Left hindlimb (tissue), 1 donor: ENCODE measurements around the gene ADD1.
A peak's percentile ranks its signal among the peaks of the same experiment; 100 is the strongest.

Source experiments
- DNase-seq: peaks from one replicate; pipeline ENCODE4 v3.0.0-alpha.2; 2018

The ADD1 gene

GRCh38 chr4:2835978-2836377, 7.7 kb upstream of the ADD1 start:
- no peak for DNase-seq

GRCh38 chr4:2836391-2836859, 7.2 kb upstream of the ADD1 start:
- DNase-seq = no peak

- peak; percentile 37 for DNase-seq
Observed at GRCh38 chr4:2837110-2837903, 6.3 kb upstream of the ADD1 start.

- peak; percentile 48 for DNase-seq
Observed at GRCh38 chr4:2837904-2838496, 5.6 kb upstream of the ADD1 start.

GRCh38 chr4:2839060-2839459, 4.6 kb upstream of the ADD1 start:
- no peak for DNase-seq

- no peak for DNase-seq
Observed at GRCh38 chr4:2842687-2843262, 869 bp upstream of the ADD1 start.

- DNase-seq = no peak
Observed at GRCh38 chr4:2843941-2844584, 419 bp downstream of the ADD1 start.

- DNase-seq = no peak
Observed at GRCh38 chr4:2846172-2846571, 2.5 kb downstream of the ADD1 start.

- DNase-seq = no peak
Observed at GRCh38 chr4:2847302-2847871, 3.7 kb downstream of the ADD1 start.

GRCh38 chr4:2848449-2848848, 4.8 kb downstream of the ADD1 start:
- DNase-seq = no peak

GRCh38 chr4:2849267-2850152, 5.9 kb downstream of the ADD1 start:
- DNase-seq = no peak

GRCh38 chr4:2850966-2851798, 7.5 kb downstream of the ADD1 start:
- no peak for DNase-seq

GRCh38 chr4:2852481-2852921, 8.9 kb downstream of the ADD1 start:
- DNase-seq = no peak

- no peak for DNase-seq
Observed at GRCh38 chr4:2855584-2855983, 11.9 kb downstream of the ADD1 start.

- no peak for DNase-seq
Observed at GRCh38 chr4:2856266-2856665, 12.6 kb downstream of the ADD1 start.

GRCh38 chr4:2857349-2857927, 13.8 kb downstream of the ADD1 start:
- DNase-seq = no peak

- DNase-seq = no peak
Observed at GRCh38 chr4:2858451-2859217, 15.0 kb downstream of the ADD1 start.

- no peak for DNase-seq
Observed at GRCh38 chr4:2859514-2859913, 15.9 kb downstream of the ADD1 start.

GRCh38 chr4:2860391-2861348, 17.0 kb downstream of the ADD1 start:
- DNase-seq = no peak
